H9 (cell line): ENCODE measurements around the gene FOXO6. TPM values are rescaled to one million over a fixed set of nuclear protein-coding genes. Genes with fewer than 3 reads are reported as not detected.

Source experiments
- DNase-seq: peaks from one replicate; pipeline ENCODE4 v3.0.0-alpha.2; 2017
- H2AFZ ChIP-seq: one replicate; pipeline ENCODE4 v1.6.1; 2013; ENCODE audit warnings: mild to moderate bottlenecking, low read length, control low read depth, moderate library complexity
- H2AK5ac ChIP-seq: 2 replicates; pipeline ENCODE4 v1.6.1; 2013; ENCODE audit warnings: low read length, control low read depth, mixed read lengths; ENCODE audit not compliant: insufficient read length
- H2BK120ac ChIP-seq: one replicate; pipeline ENCODE4 v1.6.1; 2013; ENCODE audit warnings: low read depth, mild to moderate bottlenecking, low read length, control low read depth, inconsistent platforms; ENCODE audit not compliant: poor library complexity, severe bottlenecking
- H2BK12ac ChIP-seq: 2 replicates; pipeline ENCODE4 v1.6.1; 2013; ENCODE audit warnings: low read length, control low read depth, mixed read lengths, low read depth; ENCODE audit not compliant: insufficient read length
- H2BK15ac ChIP-seq: 2 replicates; pipeline ENCODE4 v1.6.1; 2013; ENCODE audit warnings: low read depth, low read length, control low read depth
- H2BK20ac ChIP-seq: one replicate; pipeline ENCODE4 v1.6.1; 2013; ENCODE audit warnings: low read depth, mild to moderate bottlenecking, low read length, control low read depth, inconsistent platforms; ENCODE audit not compliant: poor library complexity, severe bottlenecking
- H2BK5ac ChIP-seq: 2 replicates; pipeline ENCODE4 v1.6.1; 2013; ENCODE audit warnings: low read length, control low read depth, mixed read lengths; ENCODE audit not compliant: insufficient read length
- H3K14ac ChIP-seq: 2 replicates; pipeline ENCODE4 v1.6.1; 2013; ENCODE audit warnings: low read length, control low read depth; ENCODE audit not compliant: insufficient read depth
- H3K18ac ChIP-seq: 2 replicates; pipeline ENCODE4 v1.6.1; 2013; ENCODE audit warnings: low read depth, mild to moderate bottlenecking, mixed read lengths, low read length, control low read depth; ENCODE audit not compliant: insufficient read length
- H3K23ac ChIP-seq: 2 replicates; pipeline ENCODE4 v1.6.1; 2013; ENCODE audit warnings: low read length, control low read depth, mixed read lengths, low read depth; ENCODE audit not compliant: insufficient read length
- H3K23me2 ChIP-seq: 2 replicates; pipeline ENCODE4 v1.6.1; 2013; ENCODE audit warnings: low read depth, mild to moderate bottlenecking, mixed read lengths, low read length, control low read depth; ENCODE audit not compliant: insufficient read length, poor library complexity, severe bottlenecking
- H3K27ac ChIP-seq: 2 replicates; pipeline ENCODE4 v1.5.1; 2013; ENCODE audit warnings: low read length, control low read depth, mixed read lengths, low read depth; ENCODE audit not compliant: insufficient read length
- H3K27me3 ChIP-seq: 2 replicates; pipeline ENCODE4 v1.6.1; 2013; ENCODE audit warnings: low read length, control low read depth, inconsistent platforms; ENCODE audit not compliant: insufficient read depth
- H3K4ac ChIP-seq: 2 replicates; pipeline ENCODE4 v1.6.1; 2013; ENCODE audit warnings: low read depth, mild to moderate bottlenecking, control low read depth, inconsistent platforms, low read length, moderate library complexity
- H3K4me1 ChIP-seq: 2 replicates; pipeline ENCODE4 v1.6.1; 2013; ENCODE audit warnings: low read length, control low read depth, inconsistent platforms; ENCODE audit not compliant: insufficient read depth
- H3K4me2 ChIP-seq: 2 replicates; pipeline ENCODE4 v1.6.1; 2013; ENCODE audit warnings: low read length, control low read depth, mixed read lengths; ENCODE audit not compliant: insufficient read length, insufficient read depth
- H3K56ac ChIP-seq: 2 replicates; pipeline ENCODE4 v1.6.1; 2013; ENCODE audit warnings: low read depth, mild to moderate bottlenecking, mixed read lengths, low read length, control low read depth; ENCODE audit not compliant: insufficient read length
- H3K79me1 ChIP-seq: 2 replicates; pipeline ENCODE4 v1.6.1; 2013; ENCODE audit warnings: low read depth, mild to moderate bottlenecking, moderate library complexity, low read length, control low read depth, inconsistent platforms; ENCODE audit not compliant: insufficient read depth, poor library complexity, severe bottlenecking
- H3K79me2 ChIP-seq: 2 replicates; pipeline ENCODE4 v1.6.1; 2013; ENCODE audit warnings: low read length, control low read depth, inconsistent platforms; ENCODE audit not compliant: insufficient read depth
- H3K9ac ChIP-seq: 2 replicates; pipeline ENCODE4 v1.6.1; 2013; ENCODE audit warnings: low read length, control low read depth, mixed read lengths; ENCODE audit not compliant: insufficient read length; ENCODE audit errors: extremely low read depth
- H3K9me3 ChIP-seq: one replicate; pipeline ENCODE4 v1.6.1; 2013; ENCODE audit warnings: low read depth, low read length, inconsistent platforms; ENCODE audit not compliant: control insufficient read depth
- H3T11ph ChIP-seq: one replicate; pipeline ENCODE4 v1.6.1; 2013; ENCODE audit warnings: mild to moderate bottlenecking, low read length, control low read depth, inconsistent platforms
- H4K20me1 ChIP-seq: one replicate; pipeline ENCODE4 v1.6.1; 2013; ENCODE audit not compliant: control insufficient read depth, insufficient read length, insufficient read depth
- H4K5ac ChIP-seq: 2 replicates; pipeline ENCODE4 v1.6.1; 2013; ENCODE audit warnings: low read depth, mild to moderate bottlenecking, mixed read lengths, low read length, control low read depth; ENCODE audit not compliant: insufficient read length
- H4K8ac ChIP-seq: replicated peaks from 2 replicates; pipeline ENCODE4 v1.6.1; 2013; ENCODE audit warnings: low read length, control low read depth, mixed read lengths, low read depth; ENCODE audit not compliant: insufficient read length
- H4K91ac ChIP-seq: 2 replicates; pipeline ENCODE4 v1.6.1; 2013; ENCODE audit warnings: low read depth, mild to moderate bottlenecking, moderate library complexity, mixed read lengths, low read length, control low read depth; ENCODE audit not compliant: insufficient read length
- H3K27ac Mint-ChIP-seq, 3 experiments: 2 replicates in 2 of 3; 3 replicates in 1 of 3; pipeline ENCODE4 v1.8.0; 2020 to 2021; ENCODE audit warnings: mixed read lengths in 3 of 3, mild to moderate bottlenecking in 1 of 3, moderate library complexity in 1 of 3
- H3K27me3 Mint-ChIP-seq: 2 replicates; pipeline ENCODE4 v1.8.0; 2021; ENCODE audit warnings: low read depth, mild to moderate bottlenecking, moderate library complexity, mixed read lengths
- H3K36me3 Mint-ChIP-seq, 3 experiments: 2 replicates in 2 of 3; 3 replicates in 1 of 3; pipeline ENCODE4 v1.8.0; 2020 to 2021; ENCODE audit warnings: low read depth in 3 of 3, mixed read lengths in 3 of 3; ENCODE audit not compliant: insufficient read depth in 1 of 3
- H3K4me1 Mint-ChIP-seq, 2 experiments: 2 replicates each; pipeline ENCODE4 v1.8.0; 2020; ENCODE audit warnings: mixed read lengths in 2 of 2
- H3K4me3 Mint-ChIP-seq, 2 experiments: 2 replicates in 1 of 2; 3 replicates in 1 of 2; pipeline ENCODE4 v1.8.0; 2020 to 2021; ENCODE audit warnings: mild to moderate bottlenecking in 2 of 2, mixed read lengths in 2 of 2, moderate library complexity in 1 of 2
- H3K9me3 Mint-ChIP-seq, 2 experiments: 2 replicates in 1 of 2; 3 replicates in 1 of 2; pipeline ENCODE4 v1.8.0; 2020; ENCODE audit warnings: mild to moderate bottlenecking in 2 of 2, mixed read lengths in 2 of 2, moderate library complexity in 1 of 2
- CTCF ChIP-seq: fragments of 200-600 bp; sonication (generic); conservative IDR thresholded peaks from 3 replicates; pipeline ENCODE4 v1.8.0; 2021; ENCODE audit warnings: antibody characterized with exemption, mild to moderate bottlenecking
- WGBS: extraction: QIAGEN DNeasy Blood & Tissue Kit; methylation state at CpG from one replicate; pipeline ENCODE4 v1.1.7; 2013; ENCODE audit warnings: missing lambda C conversion rate, low lambda C conversion rate, mixed read lengths; ENCODE audit not compliant: insufficient read length; ENCODE audit errors: extremely low coverage; 5-methylcytosine and 5-hydroxymethylcytosine counted together
- total RNA-seq: library from RNA; stranded (reverse); gene quantifications from 2 replicates; pipeline ENCODE4 v1.2.1, GENCODE V29; 2021

FOXO6 gene
- total RNA-seq, 1 experiment from 2014 or later = 0.83 TPM

- H3K9me3 ChIP-seq = no peaks in the 10 kb centered on the region
- H2AK5ac ChIP-seq = no peak overlapping the region
- H3K9ac ChIP-seq = no peak overlapping the region
- no peak overlapping the region for H3T11ph ChIP-seq
- peaks cover 9% of the 10 kb centered on the region for H3K27me3 Mint-ChIP-seq
- no peak overlapping the region for H2BK20ac ChIP-seq
- no peak overlapping the region for H2BK5ac ChIP-seq
- H4K8ac ChIP-seq = no peak overlapping the region
- H4K20me1 ChIP-seq = no peaks in the 10 kb centered on the region
- H3K79me2 ChIP-seq = no peaks in the 10 kb centered on the region
- DNase-seq = no peak
- no peak overlapping the region for H2AFZ ChIP-seq
- no peaks in the 10 kb centered on the region; a peak in 1 of 7 replicates for H3K36me3 Mint-ChIP-seq
- H3K18ac ChIP-seq = no peak overlapping the region
- H3K4me1 Mint-ChIP-seq = peaks cover 9 to 19% of the 10 kb centered on the region in 2 experiments; a peak in 3 of 4 replicates
- no peak overlapping the region for H4K91ac ChIP-seq
- H3K14ac ChIP-seq = no peak overlapping the region
- H3K4me2 ChIP-seq = no peak overlapping the region
- no peak overlapping the region for H3K4ac ChIP-seq
- H3K23ac ChIP-seq = no peak overlapping the region
- peaks cover 7 to 8% of the 10 kb centered on the region in 2 experiments; a peak in 3 of 5 replicates for H3K9me3 Mint-ChIP-seq
- no peak overlapping the region for H2BK120ac ChIP-seq
- H3K23me2 ChIP-seq = no peaks in the 10 kb centered on the region
- H3K27ac Mint-ChIP-seq = no peak overlapping the region
- no peak overlapping the region for H2BK12ac ChIP-seq
- no peak overlapping the region for H2BK15ac ChIP-seq
- no peaks in the 10 kb centered on the region for H3K27me3 ChIP-seq
- H3K27ac ChIP-seq = no peak overlapping the region
- H3K4me1 ChIP-seq = no peaks in the 10 kb centered on the region
- no peak overlapping the region for H4K5ac ChIP-seq
- no peaks in the 10 kb centered on the region for H3K79me1 ChIP-seq
- WGBS = no CpG with 5 or more reads among the region's 6 CpGs
- no peak overlapping the region for H3K56ac ChIP-seq
- no peak for TF ChIP-seq CTCF
- H3K4me3 Mint-ChIP-seq = no peak overlapping the region
Observed at GRCh38 chr1:41333146-41333784, 28.0 kb upstream of the FOXO6 start.
